K562 (cell line): Measurements from ENCODE around the gene STK11. TPM values are rescaled to one million over a fixed set of nuclear protein-coding genes. Genes with fewer than 3 reads are reported as not detected.
A peak's percentile ranks its signal among the peaks of the same experiment; 100 is the strongest.

Experiments
- GABPB1 ChIP-seq: sonication (generic); formaldehyde crosslinking; IDR thresholded peaks from 2 replicates; pipeline ENCODE4 v1.8.0; 2022; ENCODE audit warnings: mild to moderate bottlenecking, missing genetic modification reagents
- HDAC6 ChIP-seq: IDR thresholded peaks from 2 replicates; pipeline ENCODE4 v1.6.1; 2012; ENCODE audit warnings: low read depth, mild to moderate bottlenecking, control low read depth, inconsistent platforms, low read length, moderate library complexity
- JUN ChIP-seq, 2 experiments: sonication (generic) in 1 of 2; formaldehyde crosslinking in 1 of 2; IDR thresholded peaks; 2 replicates each; pipeline versions ENCODE4 v1.6.1 to v1.8.0; 2012 to 2022; ENCODE audit warnings: borderline replicate concordance in 2 of 2, mild to moderate bottlenecking in 2 of 2, improper control_type of control experiment in 1 of 2, low read depth in 1 of 2, low read length in 1 of 2, missing genetic modification reagents in 1 of 2
- MAZ ChIP-seq, 2 experiments: fragments of 450-650 bp in 1 of 2; sonication (generic) in 1 of 2; formaldehyde crosslinking; IDR thresholded peaks in 1 of 2; conservative IDR thresholded peaks in 1 of 2; 2 replicates each; pipeline versions ENCODE4 v1.4.0 to v1.5.0; 2020; ENCODE audit warnings: mild to moderate bottlenecking in 1 of 2, missing genetic modification reagents in 1 of 2
- MCM7 ChIP-seq, 2 experiments: fragments of 450-650 bp; IDR thresholded peaks; 2 replicates each; pipeline ENCODE4 v1.6.1; 2016 to 2018
- MYNN ChIP-seq, 2 experiments: sonication (generic); formaldehyde crosslinking in 1 of 2; IDR thresholded peaks; 2 replicates each; pipeline versions ENCODE4 v1.5.0 to v1.6.1; 2016 to 2020; ENCODE audit warnings: antibody characterized with exemption in 1 of 2, missing genetic modification reagents in 1 of 2
- NCOA6 ChIP-seq: fragments of 450-650 bp; IDR thresholded peaks from 2 replicates; pipeline ENCODE4 v1.6.1; 2017; ENCODE audit warnings: mild to moderate bottlenecking
- NR2C1 ChIP-seq, 2 experiments: fragments of 450-650 bp; IDR thresholded peaks; 2 replicates each; pipeline ENCODE4 v1.6.1; 2017; ENCODE audit warnings: mild to moderate bottlenecking in 2 of 2, antibody characterized with exemption in 1 of 2, inconsistent platforms in 1 of 2, missing compliant biosample characterization in 1 of 2, missing genetic modification characterization in 1 of 2
- NR2C2 ChIP-seq, 2 experiments: fragments of 200-800 bp in 1 of 2; sonication (Bioruptor generic) in 1 of 2; sonication (generic) in 1 of 2; formaldehyde crosslinking in 1 of 2; IDR thresholded peaks; 2 replicates each; pipeline versions ENCODE4 v1.6.1 to v1.8.0; 2016 to 2022; ENCODE audit warnings: mild to moderate bottlenecking in 1 of 2, missing compliant biosample characterization in 1 of 2, missing genetic modification characterization in 1 of 2, missing genetic modification reagents in 1 of 2
- PURB ChIP-seq: sonication (generic); formaldehyde crosslinking; IDR thresholded peaks from 2 replicates; pipeline ENCODE4 v1.9.0; 2021; ENCODE audit warnings: low read depth, mild to moderate bottlenecking, missing genetic modification reagents
- RBFOX2 ChIP-seq: fragments of 200-400 bp; formaldehyde crosslinking; IDR thresholded peaks from 2 replicates; pipeline ENCODE4 v1.6.1; 2017; ENCODE audit warnings: low read depth, mild to moderate bottlenecking, low read length, moderate library complexity
- RBM22 ChIP-seq: fragments of 200-400 bp; formaldehyde crosslinking; IDR thresholded peaks from 2 replicates; pipeline ENCODE4 v1.6.1; 2018; ENCODE audit warnings: low read length, low read depth; ENCODE audit not compliant: poor library complexity, severe bottlenecking
- SMARCA5 ChIP-seq: fragments of 450-650 bp; IDR thresholded peaks from 2 replicates; pipeline ENCODE4 v1.6.1; 2016
- SOX6 ChIP-seq: fragments of 450-650 bp; IDR thresholded peaks from 2 replicates; pipeline ENCODE4 v1.6.1; 2014; ENCODE audit warnings: mild to moderate bottlenecking
- TAL1 ChIP-seq: fragments of 450-650 bp; IDR thresholded peaks from 2 replicates; pipeline ENCODE4 v1.6.1; 2016; ENCODE audit warnings: mild to moderate bottlenecking
- TEAD4 ChIP-seq, 2 experiments: sonication (generic) in 1 of 2; formaldehyde crosslinking in 1 of 2; IDR thresholded peaks; 2 replicates each; pipeline versions ENCODE4 v1.6.1 to v1.8.0; 2012 to 2022; ENCODE audit warnings: borderline replicate concordance in 1 of 2, inconsistent platforms in 1 of 2, low read length in 1 of 2, mild to moderate bottlenecking in 1 of 2, missing genetic modification reagents in 1 of 2
- ZEB2 ChIP-seq: fragments of 450-650 bp; IDR thresholded peaks from 2 replicates; pipeline ENCODE4 v1.6.1; 2016
- ZFP1 ChIP-seq: fragments of 450-650 bp; formaldehyde crosslinking; IDR thresholded peaks from 2 replicates; pipeline ENCODE4 v1.4.0; 2020; ENCODE audit warnings: mild to moderate bottlenecking, mixed read lengths
- ZNF175 ChIP-seq: fragments of 200-800 bp; sonication (Bioruptor generic); IDR thresholded peaks from 2 replicates; pipeline ENCODE4 v1.6.1; 2016; ENCODE audit warnings: low read depth, mild to moderate bottlenecking, missing genetic modification characterization, missing compliant biosample characterization
- ZNF347 ChIP-seq: fragments of 450-650 bp; formaldehyde crosslinking; IDR thresholded peaks from 2 replicates; pipeline ENCODE4 v1.4.0; 2020; ENCODE audit warnings: low read depth, mild to moderate bottlenecking, moderate library complexity
- ZNF41 ChIP-seq: fragments of 250-450 bp; sonication (Bioruptor Pico); conservative IDR thresholded peaks from 2 replicates; pipeline ENCODE4 v1.4.0; 2020; ENCODE audit warnings: mild to moderate bottlenecking
- ZNF444 ChIP-seq: fragments of 250-450 bp; sonication (Bioruptor Pico); IDR thresholded peaks from 2 replicates; pipeline ENCODE4 v1.4.0; 2020; ENCODE audit warnings: mild to moderate bottlenecking, moderate library complexity
- ZNF445 ChIP-seq: fragments of 250-450 bp; sonication (Bioruptor Pico); IDR thresholded peaks from 2 replicates; pipeline ENCODE4 v1.4.0; 2020; ENCODE audit warnings: low read depth, mild to moderate bottlenecking, moderate library complexity
- ZNF766 ChIP-seq: fragments of 200-800 bp; sonication (Bioruptor generic); conservative IDR thresholded peaks from 2 replicates; pipeline ENCODE4 v1.6.1; 2016; ENCODE audit warnings: missing genetic modification characterization, missing compliant biosample characterization
- polyA plus RNA-seq, 8 experiments: library from polyadenylated mRNA; depleted of rRNA in 4 of 8; stranded (reverse) in 5 of 8; unstranded in 3 of 8; fragments of >200 nt; fragmentation: Nextera tagmentation in 2 of 8; fragmentation: Illumina TruSeq in 1 of 8; extraction: Ambion mirVana in 2 of 8; extraction: Trizol in 1 of 8; gene quantifications; 2 replicates each; pipeline versions ENCODE4 v1.2.1 to v1.2.3, GENCODE V29; 2011 to 2014; ENCODE audit warnings: inconsistent platforms in 1 of 8, missing spikeins in 1 of 8
- total RNA-seq, 7 experiments: library from RNA; depleted of rRNA in 6 of 7; stranded (reverse); fragments of >200 nt in 6 of 7; fragmentation: Illumina TruSeq in 2 of 7; extraction: Trizol in 2 of 7; gene quantifications; 2 replicates each; pipeline versions ENCODE4 v1.2.1 to v1.2.3, GENCODE V29; 2011 to 2021; ENCODE audit warnings: low replicate concordance in 1 of 7
- TF ChIP-seq, protein P1 (sequence below), 2 experiments: fragments of 450-650 bp in 1 of 2; sonication (generic) in 1 of 2; formaldehyde crosslinking in 1 of 2; IDR thresholded peaks in 1 of 2; conservative IDR thresholded peaks in 1 of 2; 2 replicates each; pipeline versions ENCODE4 v1.6.1 to v1.8.1; 2016 to 2023; ENCODE audit warnings: mild to moderate bottlenecking in 2 of 2, moderate library complexity in 2 of 2, inconsistent platforms in 1 of 2, missing genetic modification reagents in 1 of 2
- TF ChIP-seq, protein P2 (sequence below): fragments of 250-450 bp; sonication (Bioruptor Pico); IDR thresholded peaks from 2 replicates; pipeline ENCODE4 v1.5.0; 2021

Gene STK11
- total and polyA plus RNA-seq, 9 of the 15 experiments (the other 6 are each of a cell fraction or from before 2014, with no cell fraction given), result 0.15 to 96.5 (median 31.7) TPM

DNA sequence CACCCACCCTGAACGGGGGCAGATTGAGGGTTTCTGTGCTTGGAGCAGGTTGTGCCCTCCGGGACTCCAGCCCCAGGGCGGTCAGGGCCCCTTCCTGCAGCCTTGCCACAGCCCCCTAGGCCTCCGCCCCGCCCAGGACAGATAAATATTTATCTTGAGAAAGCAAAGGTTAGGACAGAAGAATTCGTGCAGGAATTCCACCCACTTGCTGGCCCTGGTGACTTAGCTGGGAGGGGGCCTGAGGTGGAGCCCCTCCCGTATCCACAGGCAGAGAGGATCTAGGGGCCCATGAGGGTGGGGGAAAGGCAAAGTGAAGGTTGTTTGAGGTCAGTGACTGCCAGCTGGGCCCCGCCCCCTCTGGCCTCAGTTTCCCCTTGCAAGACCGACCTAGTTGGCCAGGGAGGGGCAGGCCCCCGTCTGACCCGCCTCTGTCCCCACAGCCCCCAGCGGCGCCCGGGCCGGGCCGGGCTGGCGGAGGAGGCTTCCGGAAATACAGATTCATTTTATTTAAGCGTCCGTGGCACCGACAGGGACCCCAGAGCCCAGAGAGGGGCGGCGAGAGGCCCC lies 48.0 kb downstream of the STK11 start (continued):
- TF ChIP-seq SOX6, result no peak
- no peak for TF ChIP-seq ZNF347 (CRISPR knock-in tag)
- TF ChIP-seq, protein P1, sequence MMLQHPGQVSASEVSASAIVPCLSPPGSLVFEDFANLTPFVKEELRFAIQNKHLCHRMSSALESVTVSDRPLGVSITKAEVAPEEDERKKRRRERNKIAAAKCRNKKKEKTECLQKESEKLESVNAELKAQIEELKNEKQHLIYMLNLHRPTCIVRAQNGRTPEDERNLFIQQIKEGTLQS (IDR thresholded peaks at IDR 0.05), result peak; percentile 6; the same call in 1 of the 2 replicates
- TF ChIP-seq, protein P1 (CRISPR knock-in tag; conservative IDR thresholded peaks at IDR 0.05), result no peak
- no peak for TF ChIP-seq PURB
- no peak for TF ChIP-seq JUN (IDR thresholded peaks at IDR 0.05; ENCODE audit: borderline replicate concordance, low read depth, low read length)
- TF ChIP-seq JUN (CRISPR knock-in tag; IDR thresholded peaks at IDR 0.05; ENCODE audit: borderline replicate concordance), result no peak
- no peak for TF ChIP-seq ZFP1 (CRISPR knock-in tag)
- no peak for TF ChIP-seq ZNF444 (CRISPR knock-in tag)
- TF ChIP-seq NCOA6, result no peak
- TF ChIP-seq ZNF766, result no peak
- TF ChIP-seq TEAD4 (IDR thresholded peaks at IDR 0.05; ENCODE audit: low read length), result peak; percentile 30; the same call in 1 of the 2 replicates
- no peak for TF ChIP-seq TEAD4 (CRISPR knock-in tag; IDR thresholded peaks at IDR 0.05; ENCODE audit: borderline replicate concordance)
- TF ChIP-seq NR2C1 (IDR thresholded peaks at IDR 0.05), result no peak
- TF ChIP-seq NR2C1 (tag; IDR thresholded peaks at IDR 0.05), result no peak
- TF ChIP-seq RBFOX2, result peak; percentile 68
- TF ChIP-seq SMARCA5, result no peak
- no peak for TF ChIP-seq ZNF445 (CRISPR knock-in tag)
- no peak for TF ChIP-seq ZNF41 (CRISPR knock-in tag)
- TF ChIP-seq RBM22, result no peak
- TF ChIP-seq ZEB2, result no peak
- TF ChIP-seq ZNF175 (CRISPR knock-in tag), result peak; percentile 68; the same call in 1 of the 2 replicates
- TF ChIP-seq NR2C2 (CRISPR knock-in tag; IDR thresholded peaks at IDR 0.05), result no peak
- TF ChIP-seq NR2C2 (tag; IDR thresholded peaks at IDR 0.05), result peak; percentile 11; the same call in 1 of the 2 replicates
- peak; percentile 43; the same call in 1 of the 2 replicates for TF ChIP-seq GABPB1 (CRISPR knock-in tag)
- TF ChIP-seq MYNN (IDR thresholded peaks at IDR 0.05), result no peak
- no peak for TF ChIP-seq MYNN (CRISPR knock-in tag; IDR thresholded peaks at IDR 0.05)
- peak; percentile 16; the same call in 1 of the 2 replicates for TF ChIP-seq TAL1
- no peak for TF ChIP-seq MCM7 (IDR thresholded peaks at IDR 0.05)
- TF ChIP-seq, protein P2, sequence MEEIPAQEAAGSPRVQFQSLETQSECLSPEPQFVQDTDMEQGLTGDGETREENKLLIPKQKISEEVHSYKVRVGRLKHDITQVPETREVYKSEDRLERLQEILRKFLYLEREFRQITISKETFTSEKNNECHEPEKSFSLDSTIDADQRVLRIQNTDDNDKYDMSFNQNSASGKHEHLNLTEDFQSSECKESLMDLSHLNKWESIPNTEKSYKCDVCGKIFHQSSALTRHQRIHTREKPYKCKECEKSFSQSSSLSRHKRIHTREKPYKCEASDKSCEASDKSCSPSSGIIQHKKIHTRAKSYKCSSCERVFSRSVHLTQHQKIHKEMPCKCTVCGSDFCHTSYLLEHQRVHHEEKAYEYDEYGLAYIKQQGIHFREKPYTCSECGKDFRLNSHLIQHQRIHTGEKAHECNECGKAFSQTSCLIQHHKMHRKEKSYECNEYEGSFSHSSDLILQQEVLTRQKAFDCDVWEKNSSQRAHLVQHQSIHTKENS (CRISPR knock-in tag), result no peak
- no peak for TF ChIP-seq HDAC6
- peak in 1 of 2 experiments; percentile 65; a peak in 3 of 4 replicates for TF ChIP-seq MAZ (CRISPR knock-in tag; conservative IDR thresholded peaks at IDR 0.05 in 1 of 2, IDR thresholded peaks at IDR 0.05 in 1 of 2)
